Neutrophil (primary cell): ENCODE results near the gene NPRL2.

ENCODE experiments used
- H3K27ac ChIP-seq: fragments of 200-600 bp; sonication (generic); 2 replicates; pipeline ENCODE4 v1.5.1; 2016; ENCODE audit warnings: mild to moderate bottlenecking, moderate library complexity
- H3K27me3 ChIP-seq: fragments of 200-600 bp; sonication (generic); 2 replicates; pipeline ENCODE4 v1.6.0; 2016; ENCODE audit warnings: mild to moderate bottlenecking
- H3K36me3 ChIP-seq: fragments of 200-600 bp; sonication (generic); 2 replicates; pipeline ENCODE4 v1.5.1; 2017
- H3K4me1 ChIP-seq, 2 experiments: fragments of 200-600 bp in 1 of 2; sonication (generic) in 1 of 2; 1 replicate in 1 of 2; 2 replicates in 1 of 2; pipeline versions ENCODE4 v1.5.1 to v1.6.1; 2013 to 2016; ENCODE audit warnings: low read depth in 1 of 2, low read length in 1 of 2, mild to moderate bottlenecking in 1 of 2, moderate library complexity in 1 of 2; ENCODE audit not compliant: control insufficient read depth in 1 of 2, insufficient read depth in 1 of 2
- H3K4me3 ChIP-seq, 2 experiments: fragments of 200-600 bp in 1 of 2; sonication (generic) in 1 of 2; 1 replicate in 1 of 2; 2 replicates in 1 of 2; pipeline ENCODE4 v1.5.1; 2013 to 2016; ENCODE audit warnings: low read depth in 1 of 2, low read length in 1 of 2, mild to moderate bottlenecking in 1 of 2, moderate library complexity in 1 of 2
- H3K9me3 ChIP-seq: fragments of 200-600 bp; sonication (generic); 2 replicates; pipeline ENCODE4 v1.5.1; 2016
- CTCF ChIP-seq: fragments of 200-600 bp; sonication (generic); IDR thresholded peaks from 2 replicates; pipeline ENCODE4 v1.5.1; 2016; ENCODE audit warnings: antibody characterized with exemption

NPRL2 gene

GRCh38 chr3:50378024-50378423 is 27.4 kb upstream of the NPRL2 start:
- Histone ChIP-seq H3K27me3 (peaks cover 4% of the 10 kb centered on the region), H3K27ac (no peak overlapping the region), H3K4me3 (no peak overlapping the region), H3K4me1 (no peaks in the 10 kb centered on the region), H3K36me3 (no peaks in the 10 kb centered on the region), H3K9me3 (no peaks in the 10 kb centered on the region)
- no peak for TF ChIP-seq CTCF

- no peaks in the 10 kb centered on the region for H3K4me1 ChIP-seq
- H3K36me3 ChIP-seq: no peaks in the 10 kb centered on the region
- peaks cover 14% of the 10 kb centered on the region for H3K27me3 ChIP-seq
- TF ChIP-seq CTCF: no peak
- no peak overlapping the region for H3K27ac ChIP-seq
- no peaks in the 10 kb centered on the region for H3K9me3 ChIP-seq
- no peak overlapping the region for H3K4me3 ChIP-seq
Observed at GRCh38 chr3:50375258-50375931, 24.8 kb upstream of the NPRL2 start.

GRCh38 chr3:50374363-50375257 is 24.0 kb upstream of the NPRL2 start:
- Histone ChIP-seq H3K36me3 (no peaks in the 10 kb centered on the region), H3K4me3 (no peak overlapping the region), H3K9me3 (no peaks in the 10 kb centered on the region), H3K27ac (no peak overlapping the region), H3K4me1 (no peaks in the 10 kb centered on the region), H3K27me3 (peaks cover 14% of the 10 kb centered on the region)
- no peak for TF ChIP-seq CTCF

- no peak for TF ChIP-seq CTCF
- Histone ChIP-seq H3K4me1 (no peaks in the 10 kb centered on the region), H3K36me3 (no peaks in the 10 kb centered on the region), H3K27me3 (peaks cover 14% of the 10 kb centered on the region), H3K9me3 (no peaks in the 10 kb centered on the region), H3K4me3 (no peak overlapping the region), H3K27ac (no peak overlapping the region)
Observed at GRCh38 chr3:50373146-50374051, 22.8 kb upstream of the NPRL2 start.

- Histone ChIP-seq H3K27ac (no peak overlapping the region), H3K4me3 (no peak overlapping the region), H3K4me1 (no peaks in the 10 kb centered on the region), H3K27me3 (peaks cover 15% of the 10 kb centered on the region), H3K36me3 (no peaks in the 10 kb centered on the region), H3K9me3 (no peaks in the 10 kb centered on the region)
- no peak for TF ChIP-seq CTCF
Observed at GRCh38 chr3:50372349-50372748, 21.8 kb upstream of the NPRL2 start.
